CD4-positive, alpha-beta T cell treated with Interferon alpha-2 for 1 hour (primary cell): ENCODE results near the gene HDAC9.

Experiments used
- DNase-seq, 2 donors: peaks; one replicate each; pipeline ENCODE4 v3.0.0-alpha.2; 2020 to 2022

The HDAC9 gene

DNA sequence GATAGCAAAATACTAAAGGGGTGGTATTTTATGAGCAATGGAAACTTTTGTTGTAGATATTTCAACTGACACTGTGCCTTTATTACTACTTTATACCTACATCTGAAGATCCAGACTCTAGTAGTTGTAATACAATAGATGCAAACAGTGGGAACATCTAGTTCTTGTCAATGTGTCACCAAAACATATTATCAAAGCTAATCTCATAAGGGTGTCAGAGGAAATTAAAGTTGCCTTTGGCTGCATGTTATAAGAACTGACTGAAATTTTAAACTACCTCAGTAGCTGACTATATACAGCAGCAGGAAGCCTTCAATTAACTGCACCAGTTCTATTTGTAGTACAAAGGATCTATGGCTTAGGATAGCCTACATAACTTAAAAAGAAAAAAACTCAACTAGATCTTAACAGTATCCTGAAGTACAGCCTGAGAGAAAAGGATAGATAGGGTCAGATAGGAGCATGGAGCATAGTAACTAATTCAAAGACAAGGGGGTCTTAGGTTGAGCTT is 30.9 kb downstream of the HDAC9 start:
- DNase-seq = no peak

DNA sequence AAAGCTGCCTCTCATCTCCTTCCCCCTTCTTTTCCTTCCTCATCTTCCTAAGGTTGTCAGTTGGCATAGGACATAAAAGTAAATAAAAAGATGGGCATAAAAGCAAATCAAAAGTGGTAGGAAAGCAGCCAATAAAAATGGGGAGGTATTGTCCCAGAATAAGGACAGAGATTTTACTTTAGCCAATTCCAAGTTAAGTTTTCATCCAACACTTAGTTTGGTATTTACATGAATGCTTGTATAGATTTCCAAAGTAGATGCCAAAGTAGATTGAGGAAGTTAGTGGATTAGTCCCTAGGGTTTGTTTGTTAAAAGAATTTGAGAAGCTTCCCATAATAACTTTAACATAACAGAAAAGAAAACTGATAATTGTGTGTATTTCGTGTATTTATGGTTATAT is 33.7 kb downstream of the HDAC9 start:
- DNase-seq = no peak

DNA sequence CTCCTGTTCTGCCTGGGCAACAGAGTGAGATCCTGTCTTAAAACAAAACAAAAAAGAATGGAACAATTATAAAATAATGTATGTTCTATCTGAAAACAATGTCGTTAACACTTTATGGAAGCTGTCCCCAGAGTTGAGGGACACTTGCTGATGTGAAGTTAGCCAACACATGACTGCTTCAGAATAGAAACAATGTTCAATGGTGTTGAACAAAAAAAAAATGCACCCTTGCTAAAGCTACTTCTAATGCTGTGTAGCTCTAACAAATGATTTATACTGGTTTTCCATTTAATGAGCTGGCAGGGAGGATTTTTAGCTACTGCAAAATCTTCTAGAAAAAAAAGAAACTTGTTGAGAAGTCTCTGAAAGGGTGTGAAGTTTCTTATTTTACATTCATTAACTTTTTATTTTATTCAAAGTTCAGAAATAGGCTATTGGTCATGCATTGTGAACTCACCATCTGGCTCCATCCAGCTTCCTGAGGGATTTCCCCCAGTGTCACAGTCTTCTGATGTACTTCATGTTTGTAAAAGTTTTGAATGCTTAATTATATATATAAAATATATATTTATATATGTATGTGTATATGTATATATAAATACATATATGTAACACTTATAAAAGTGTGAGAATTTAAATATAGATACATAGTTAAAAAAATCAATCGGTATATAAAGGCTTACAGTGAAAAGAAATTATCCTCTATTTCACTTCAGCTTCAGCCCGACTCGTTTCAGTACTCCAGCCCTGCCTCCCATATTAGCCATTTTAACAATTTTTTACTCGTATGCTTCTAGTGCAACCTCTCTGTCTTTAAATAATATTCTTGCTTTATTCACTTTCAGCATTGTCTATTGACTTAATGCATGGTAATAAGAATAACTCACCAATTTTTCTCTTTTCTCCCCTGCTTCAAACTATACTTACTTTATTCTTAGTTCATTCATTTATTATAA is 35.0 kb downstream of the HDAC9 start:
- peak in 1 of 2 donors; percentile 22 for DNase-seq

DNA sequence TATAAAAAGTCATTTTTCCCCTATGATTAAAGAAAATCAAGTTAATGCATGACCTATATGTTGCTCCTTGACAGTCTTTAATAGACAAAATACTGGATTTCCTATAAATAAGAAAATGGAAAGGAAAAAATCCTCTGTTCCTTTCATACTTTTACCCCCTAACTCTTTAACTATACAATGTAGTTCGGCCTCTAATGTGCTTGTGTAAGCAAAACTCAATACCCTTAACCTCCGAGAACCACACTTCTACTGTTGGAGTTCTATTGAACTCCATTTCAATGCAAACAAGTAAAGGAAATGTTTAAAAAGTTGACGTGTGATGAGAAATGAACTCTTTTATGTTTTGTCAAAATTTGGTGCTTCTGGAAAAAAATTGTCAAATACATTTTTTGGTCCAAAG is 36.0 kb downstream of the HDAC9 start:
- DNase-seq = no peak

DNA sequence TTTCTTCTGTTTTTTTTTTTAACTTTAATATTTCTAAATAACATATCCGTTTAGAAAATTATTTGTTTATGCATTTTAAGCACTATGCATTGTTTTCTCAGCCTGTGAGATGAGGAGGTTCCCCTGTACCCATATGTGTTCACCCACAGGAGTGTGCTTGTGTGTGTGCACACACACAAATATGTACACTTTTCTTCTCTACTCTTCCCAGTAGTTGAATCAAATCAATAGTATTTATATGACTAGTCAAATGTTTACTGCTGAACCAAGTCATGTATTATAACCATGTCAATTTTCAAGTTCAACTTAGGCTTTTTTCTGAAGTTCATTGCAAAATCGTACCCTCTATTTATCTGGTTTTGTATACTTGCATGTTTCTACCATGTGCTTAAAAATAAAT is 37.3 kb downstream of the HDAC9 start:
- no peak for DNase-seq

DNA sequence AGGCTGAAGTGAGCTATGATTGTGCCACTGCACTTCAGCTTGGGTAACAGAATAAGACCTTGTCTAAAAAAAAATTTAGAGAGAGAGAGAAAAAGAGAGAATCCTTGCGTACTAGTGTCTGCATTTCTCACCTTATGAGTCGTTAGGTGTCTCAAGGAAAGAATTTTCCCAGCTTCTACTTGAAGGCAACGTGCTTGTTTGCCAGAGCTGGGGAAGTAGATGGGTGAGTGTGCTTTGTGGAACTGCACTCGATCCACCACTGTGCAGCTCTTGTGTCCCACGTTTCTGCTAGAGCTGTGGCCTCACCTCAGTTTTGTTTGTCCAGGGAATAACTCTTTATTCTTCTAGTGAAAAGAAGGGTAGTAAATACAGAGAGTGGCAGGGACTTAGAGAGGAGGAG is 38.9 kb downstream of the HDAC9 start:
- no peak for DNase-seq

DNA sequence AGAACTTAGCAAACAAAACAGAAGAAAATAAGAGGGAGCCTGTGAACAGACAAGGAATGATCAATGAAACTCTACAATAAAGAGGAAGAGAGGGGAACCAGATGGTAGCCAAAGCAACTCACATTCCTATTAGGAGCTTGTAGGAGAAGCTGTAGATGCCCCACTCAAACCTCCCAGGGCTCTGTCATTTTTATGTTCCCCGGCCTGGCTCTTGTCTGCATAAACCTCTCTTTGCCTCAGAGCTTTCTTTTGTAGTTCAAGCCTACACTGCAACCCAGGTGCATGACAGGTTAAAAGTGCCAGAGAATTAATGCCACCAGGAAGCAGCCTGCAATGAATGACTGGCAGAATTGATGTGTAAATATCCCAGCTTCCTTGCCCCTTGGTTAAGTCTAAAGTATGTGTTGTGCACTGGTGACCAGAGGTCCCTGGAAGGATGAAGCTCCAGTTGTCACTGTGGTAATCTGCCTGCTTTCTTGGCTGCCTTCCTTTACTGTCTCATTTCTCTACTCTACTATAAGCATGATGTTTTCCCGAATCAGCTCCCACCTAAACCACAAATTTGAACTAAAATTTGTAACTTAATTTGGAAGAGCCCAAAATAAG is 40.4 kb downstream of the HDAC9 start:
- DNase-seq = no peak

DNA sequence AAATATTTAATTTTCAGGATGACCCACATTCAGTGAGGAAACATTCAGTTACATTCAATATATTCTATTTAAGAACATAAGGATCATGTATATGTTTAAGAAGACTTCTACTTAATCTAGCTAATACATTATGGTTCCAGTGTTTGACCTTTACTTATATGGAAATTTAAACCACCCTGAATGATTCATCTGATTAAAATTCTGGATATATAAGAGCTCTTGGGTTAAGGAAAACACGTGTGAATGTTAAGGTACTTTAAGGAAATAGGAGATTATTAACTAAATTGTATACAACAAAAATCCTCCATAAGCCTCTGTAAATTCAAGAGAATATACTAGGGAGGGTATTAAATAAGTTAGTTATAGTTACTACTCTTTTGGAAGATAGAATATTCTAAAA is 40.9 kb downstream of the HDAC9 start:
- DNase-seq = no peak

DNA sequence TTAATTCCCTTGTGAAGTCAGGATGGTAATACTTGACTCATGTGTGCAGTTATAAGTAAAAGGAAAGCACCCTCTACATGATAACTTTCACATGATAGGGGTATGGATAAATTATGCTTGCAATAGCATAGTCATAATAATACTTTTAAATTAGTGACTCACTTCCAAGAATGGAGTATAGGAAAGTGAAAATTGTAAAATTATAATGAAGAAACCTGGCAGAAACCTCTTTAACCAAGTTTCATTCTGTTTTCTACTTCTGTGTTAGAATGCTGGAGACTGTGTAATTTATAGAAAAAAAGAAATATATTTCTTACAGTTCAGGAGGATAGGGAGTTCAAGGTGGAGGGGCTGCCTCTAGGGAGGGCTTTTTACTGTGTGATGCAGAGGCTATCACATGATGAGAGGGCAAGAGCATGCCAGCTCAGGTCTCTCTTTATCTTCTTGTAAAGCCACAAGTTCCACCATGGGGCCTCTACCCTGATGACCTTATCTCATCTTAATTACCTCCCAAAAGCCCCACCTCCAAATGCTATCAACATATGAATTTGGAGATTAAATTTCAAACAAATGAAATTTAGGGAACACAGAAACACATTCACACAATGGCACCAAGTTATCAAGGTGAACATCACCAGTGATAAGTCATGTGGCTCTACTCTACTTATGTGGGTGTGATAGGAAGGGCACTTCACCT is 43.2 kb downstream of the HDAC9 start:
- DNase-seq = no peak

DNA sequence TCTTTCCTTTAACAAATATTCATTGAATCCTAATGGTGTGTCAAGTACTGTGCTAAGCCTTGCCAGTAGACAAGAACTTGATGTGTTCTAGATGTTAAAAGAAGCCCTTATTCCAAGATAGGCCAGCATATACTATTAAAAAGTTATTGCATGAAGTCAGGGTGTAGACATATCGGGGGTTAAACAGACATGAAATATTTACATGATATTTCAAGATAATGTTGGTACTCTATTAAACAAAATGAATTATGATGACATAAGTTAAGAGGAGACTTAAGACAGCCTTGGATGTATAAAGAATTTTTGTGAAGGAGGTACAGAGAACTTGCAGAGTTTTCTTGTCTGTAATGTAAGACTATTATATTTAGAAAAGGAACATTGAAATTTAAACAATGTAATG is 44.8 kb downstream of the HDAC9 start:
- no peak for DNase-seq

DNA sequence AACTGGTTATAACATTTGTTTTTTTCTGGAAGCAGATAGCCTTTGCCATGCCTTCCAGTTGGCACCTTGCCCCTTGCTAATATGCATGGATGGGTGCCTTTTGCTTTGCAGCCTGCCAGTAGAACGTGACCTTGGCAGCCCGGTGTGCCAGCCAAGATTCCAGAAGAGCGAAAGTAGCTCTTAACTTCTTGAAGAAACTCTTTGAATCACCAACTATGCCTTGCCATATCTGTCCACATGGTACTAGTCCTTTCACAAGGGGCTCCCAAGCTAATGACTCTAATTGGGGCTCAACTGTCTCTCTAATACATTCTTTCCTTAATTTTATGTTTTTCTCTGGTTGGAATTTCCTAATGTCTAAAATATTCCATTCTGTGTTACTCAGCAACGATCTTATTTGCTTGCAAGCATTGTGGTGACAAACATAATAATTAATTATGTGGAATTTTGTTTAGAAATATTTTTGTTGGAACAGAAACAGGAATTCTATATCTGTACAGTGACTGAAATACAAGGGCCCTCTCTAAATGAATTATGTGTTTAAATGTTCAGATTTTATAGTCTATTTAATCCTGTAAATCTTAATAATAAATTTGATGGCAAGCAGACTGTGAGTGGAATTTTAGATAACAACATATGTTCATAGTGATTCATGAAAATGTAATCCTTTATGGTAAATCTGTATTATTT is 45.8 kb downstream of the HDAC9 start:
- no peak for DNase-seq

DNA sequence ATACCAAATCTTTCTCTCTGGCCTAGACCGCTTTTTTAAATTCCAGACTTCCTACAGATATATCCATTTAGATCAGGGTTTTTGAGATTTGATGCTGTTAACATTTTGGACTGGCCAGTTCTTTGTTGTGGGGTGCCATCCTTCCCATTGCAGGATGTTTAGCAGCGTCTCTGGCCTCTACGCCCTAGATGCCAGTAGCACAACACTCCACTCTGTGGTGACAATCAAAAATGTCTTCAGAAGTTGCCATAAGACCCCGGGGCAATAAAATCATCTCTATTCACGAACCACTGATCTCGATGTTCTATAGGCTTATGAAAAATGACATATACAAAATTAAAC is 46.3 kb downstream of the HDAC9 start:
- no peak for DNase-seq

DNA sequence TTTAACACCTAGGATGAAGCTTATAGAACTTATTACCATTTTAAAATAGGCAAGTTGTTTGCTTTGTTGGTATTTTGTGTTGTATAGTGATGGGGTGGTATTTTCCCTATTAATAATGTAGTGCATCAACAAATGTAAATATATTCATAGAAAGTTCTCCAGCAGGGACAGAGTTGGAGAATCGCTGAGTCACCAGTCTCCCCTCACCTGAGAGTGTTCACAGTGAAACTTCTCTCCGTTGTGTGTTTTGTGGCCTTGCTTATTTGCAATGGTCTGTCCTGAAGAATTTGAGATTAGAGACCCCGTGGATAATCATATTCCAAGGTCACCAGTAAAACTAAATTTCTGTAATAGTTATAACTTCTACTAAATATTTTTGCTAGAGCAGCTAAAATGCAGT is 51.0 kb downstream of the HDAC9 start:
- no peak for DNase-seq

DNA sequence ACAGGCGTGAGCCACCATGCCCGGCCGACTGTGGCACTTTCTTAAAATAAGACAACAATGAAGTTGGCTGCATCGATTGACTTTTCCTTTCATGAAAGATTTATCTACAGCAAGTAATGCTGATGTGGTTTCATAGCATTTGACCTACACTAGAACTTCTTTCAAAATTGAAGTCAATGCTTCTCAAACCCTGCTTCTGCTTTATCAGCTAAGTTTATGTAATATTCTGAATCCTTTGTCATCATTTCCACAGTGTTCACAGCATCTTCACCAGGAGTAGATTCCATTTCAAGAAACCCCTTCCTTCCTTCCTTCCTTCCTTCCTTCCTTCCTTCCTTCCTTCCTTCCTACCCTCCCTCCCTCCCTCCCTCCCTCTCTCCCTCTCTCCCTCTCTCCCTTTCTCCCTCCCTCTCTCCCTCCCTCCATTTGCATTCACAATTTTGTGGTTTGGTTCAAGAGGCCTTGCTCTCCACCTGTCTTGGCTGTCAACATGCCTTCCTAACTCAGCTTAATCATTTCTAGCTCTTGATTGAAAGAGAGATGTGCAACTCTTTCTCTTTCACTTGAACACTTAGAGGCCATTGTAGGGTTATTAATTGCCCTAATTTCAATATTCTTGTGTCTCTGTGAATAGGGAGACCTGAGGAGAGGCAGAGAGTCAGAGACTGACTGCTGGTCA is 52.1 kb downstream of the HDAC9 start:
- DNase-seq = no peak

DNA sequence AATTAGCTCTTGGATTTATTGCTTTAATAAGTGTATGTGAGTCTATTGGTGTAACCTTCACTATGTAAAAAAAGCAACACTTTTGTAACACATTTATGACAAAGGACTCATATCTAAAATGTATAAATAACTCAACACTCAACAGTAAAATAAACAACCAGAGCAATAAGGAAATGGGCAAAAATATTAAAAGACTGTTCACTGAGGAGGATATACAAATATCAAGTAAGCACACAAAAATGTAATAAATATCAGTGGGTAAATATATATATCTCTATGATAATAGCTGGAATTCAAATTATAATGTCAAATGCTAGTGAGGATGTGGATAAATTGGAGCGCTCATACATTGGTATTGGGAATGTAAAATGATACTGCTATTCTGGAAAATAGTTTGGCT is 53.0 kb downstream of the HDAC9 start:
- no peak for DNase-seq

DNA sequence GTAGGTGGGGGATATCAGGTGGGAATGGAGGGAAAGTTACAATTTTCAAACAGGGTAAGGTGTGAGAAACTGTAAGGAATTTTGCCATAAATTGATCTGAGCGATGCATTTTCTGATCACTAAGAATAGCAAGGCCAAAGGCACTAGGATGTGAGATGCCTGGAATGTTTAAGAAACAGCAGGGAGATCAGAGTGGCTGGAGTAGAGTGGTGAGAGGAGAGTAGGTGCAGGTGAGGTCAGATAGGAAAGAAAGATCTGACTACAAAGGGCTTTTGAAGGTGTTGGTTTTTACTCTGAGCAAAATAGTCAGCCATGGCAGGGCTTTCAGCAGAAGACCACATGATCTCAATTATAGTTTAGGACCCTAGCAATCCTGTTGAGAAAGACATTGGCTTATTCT is 55.0 kb downstream of the HDAC9 start:
- no peak for DNase-seq

DNA sequence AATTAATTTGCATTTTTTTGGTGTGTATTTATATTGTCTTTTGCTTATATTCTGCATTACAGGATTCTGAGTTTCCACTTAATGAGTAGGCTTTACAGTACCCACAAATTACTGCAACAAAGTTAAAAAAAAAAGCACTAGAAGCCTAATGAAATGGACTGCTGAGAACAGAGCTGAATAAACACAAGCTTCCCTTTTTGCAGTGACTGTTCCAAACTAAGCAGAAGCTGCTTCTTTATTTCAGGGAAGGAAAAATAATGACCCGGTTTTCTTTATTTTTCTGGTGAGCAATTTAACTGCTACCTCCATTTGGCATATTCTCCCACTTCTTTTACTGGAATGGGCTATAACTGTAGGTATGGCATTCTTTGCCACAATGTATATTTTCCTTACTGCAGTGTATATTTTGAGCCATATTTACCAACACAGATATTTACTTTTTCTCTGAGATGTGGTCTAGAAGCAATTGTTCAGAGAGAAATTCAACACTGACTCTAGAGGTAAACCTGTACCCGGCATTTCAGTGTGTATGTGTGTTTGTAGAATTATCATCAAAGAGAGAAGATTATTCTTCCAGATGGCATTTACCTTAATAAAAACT is 56.9 kb downstream of the HDAC9 start:
- no peak for DNase-seq

DNA sequence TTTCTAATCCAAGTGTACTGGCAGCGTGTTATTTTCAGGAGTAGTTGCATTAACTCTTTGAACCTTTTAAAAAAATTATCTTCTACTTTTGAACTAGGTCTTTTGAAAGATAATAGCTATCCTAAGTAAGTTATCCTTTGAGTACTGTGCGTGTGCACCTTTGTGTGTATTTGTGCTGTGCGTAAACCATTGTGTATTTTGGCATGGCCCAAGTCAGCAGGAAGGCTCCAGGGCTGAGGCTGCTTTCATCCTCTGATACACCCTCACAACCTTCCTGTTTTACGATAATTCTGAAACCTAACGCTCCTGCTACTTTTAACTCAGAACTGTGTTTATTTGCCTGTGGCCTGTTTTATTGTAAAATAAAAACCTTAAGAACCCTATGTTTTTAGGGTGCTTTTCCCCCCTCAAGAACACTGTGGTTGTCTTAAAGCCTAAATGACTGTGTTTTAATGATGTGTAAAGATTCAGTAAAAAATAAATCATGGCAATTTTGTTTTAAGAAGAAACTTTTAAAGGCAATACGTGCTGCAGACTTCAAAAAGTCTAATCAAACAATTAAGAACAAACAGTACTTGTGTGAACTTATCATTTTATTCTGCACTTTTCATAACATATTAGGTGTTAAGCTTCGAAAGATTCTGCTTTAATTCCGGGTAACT is 57.5 kb downstream of the HDAC9 start:
- no peak for DNase-seq

DNA sequence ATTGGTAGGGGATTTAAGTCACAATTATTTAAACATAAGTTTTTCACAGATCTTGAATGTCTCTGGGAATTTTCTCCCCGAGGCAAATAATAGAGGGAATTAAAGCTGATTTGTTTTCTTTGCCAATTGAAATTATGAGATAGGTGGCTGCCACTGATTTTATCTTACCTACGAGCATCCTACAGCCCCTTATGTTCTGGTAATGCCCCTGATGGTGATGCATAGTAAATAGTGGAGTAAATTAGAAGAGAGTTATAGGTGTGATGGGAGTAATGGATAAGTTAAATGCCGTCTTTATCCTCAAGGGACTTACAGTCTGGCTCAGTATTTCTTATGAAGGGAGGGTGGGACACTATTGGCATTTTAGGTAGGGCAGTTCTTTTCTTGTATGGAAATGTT is 58.1 kb downstream of the HDAC9 start:
- DNase-seq = no peak

DNA sequence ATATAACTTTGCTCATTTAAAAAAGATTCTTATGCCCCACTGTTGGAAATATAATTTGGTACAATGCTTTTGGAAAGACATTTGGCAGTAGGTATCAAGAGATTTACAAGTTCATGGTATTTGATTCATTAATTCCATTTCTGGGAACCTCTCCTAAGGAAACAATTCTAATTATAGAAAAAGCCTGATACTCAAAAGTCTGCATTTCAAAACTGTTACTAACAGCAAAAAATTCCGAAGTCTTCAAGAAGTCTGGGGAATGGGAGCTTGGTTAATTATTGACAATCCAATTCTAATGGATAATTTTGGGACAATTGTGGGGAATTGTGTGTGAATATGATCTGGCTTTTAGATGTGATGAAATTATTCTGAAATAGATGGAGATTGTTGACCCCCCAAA is 59.6 kb downstream of the HDAC9 start:
- no peak for DNase-seq

DNA sequence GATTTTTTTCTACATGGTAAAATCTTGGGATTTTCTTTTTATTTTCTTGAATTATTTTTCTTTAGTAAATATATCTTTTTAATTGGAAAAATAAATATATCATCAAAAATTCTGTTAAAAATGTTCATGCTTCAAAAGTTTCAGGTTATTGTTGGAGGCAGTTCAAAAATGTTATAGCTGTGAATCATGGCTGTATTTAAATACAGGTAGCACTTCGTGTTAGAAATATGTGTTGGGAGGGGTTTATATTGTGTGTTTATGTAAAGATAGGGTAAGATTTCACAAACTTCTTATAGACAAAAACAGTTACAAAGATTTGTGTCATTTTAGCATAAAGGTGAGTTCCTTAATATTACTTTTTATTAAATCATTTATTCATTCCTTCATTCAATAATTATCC is 60.4 kb downstream of the HDAC9 start:
- DNase-seq = no peak

DNA sequence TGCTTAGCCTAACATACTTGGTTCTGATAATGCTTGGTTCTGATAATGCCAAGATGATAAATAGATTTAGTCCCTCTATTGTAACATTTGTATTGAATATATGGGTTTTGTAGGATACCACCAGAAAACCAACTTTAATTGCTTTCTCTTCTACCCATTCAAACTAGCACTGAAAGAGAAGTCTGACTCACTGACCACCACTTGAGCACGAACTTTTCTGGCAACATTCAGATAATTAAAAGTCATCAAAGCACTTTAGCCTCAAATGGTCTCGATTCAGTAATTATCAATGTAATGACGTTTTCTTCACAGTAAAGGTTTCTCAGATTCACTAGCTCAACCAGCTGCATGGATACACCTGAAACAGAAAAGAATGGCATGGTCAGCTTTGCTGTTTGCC is 63.0 kb downstream of the HDAC9 start:
- DNase-seq = no peak
